ENCODE measurements around the gene MCRIP2. TPM values are rescaled to one million over a fixed set of nuclear protein-coding genes. Genes with fewer than 3 reads are reported as not detected.

The MCRIP2 gene
- total RNA-seq, 4 donors from 2014 or later: 17.3 to 35.6 (median 28.1) TPM

DNA sequence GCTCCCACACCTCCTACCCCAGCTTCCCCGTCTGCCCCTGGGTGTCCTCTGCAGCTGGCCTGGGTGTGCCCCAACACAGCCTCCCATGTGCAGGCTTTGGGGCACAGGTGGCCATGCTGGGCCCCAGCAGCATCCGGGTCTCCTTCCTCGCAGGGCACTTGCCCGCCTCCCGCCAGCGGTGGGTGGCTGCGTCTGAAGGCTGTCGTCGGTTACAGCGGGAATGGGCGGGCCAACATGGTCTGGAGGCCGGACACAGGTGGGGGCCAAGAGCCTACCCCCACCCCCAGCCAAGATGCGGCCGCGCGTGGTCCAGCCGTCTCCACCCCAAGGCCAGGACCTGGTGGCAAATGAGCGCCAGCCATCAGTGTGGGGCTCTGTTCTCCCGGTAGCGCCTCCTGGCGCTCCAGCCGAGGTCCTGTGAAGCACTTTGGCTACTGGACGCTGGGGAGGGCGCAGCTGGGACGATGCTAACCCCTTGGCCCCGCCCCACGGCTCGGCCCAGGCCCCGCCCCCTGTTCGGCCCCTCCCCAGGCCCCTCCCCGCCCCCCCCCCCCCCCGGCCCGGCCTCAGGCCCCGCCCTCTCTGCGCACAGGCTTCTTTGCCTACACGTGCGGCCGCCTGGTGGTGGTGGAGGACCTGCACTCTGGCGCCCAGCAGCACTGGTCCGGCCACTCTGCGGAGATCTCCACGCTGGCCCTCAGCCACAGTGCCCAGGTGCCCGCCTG lies 19.0 kb downstream of the MCRIP2 start:
- Histone ChIP-seq H3K4me3 (peak overlapping the region in 3 of 4 donors; percentile 25 to 59 (median 27)), H3K27ac (peak overlapping the region; percentile 49 to 88 (median 67)), H3K4me1 (peaks cover 10 to 18% (median 13%) of the 10 kb centered on the region in 3 donors), H3K27me3 (no peaks in the 10 kb centered on the region), H3K36me3 (peaks cover 0 to 44% (median 5%) of the 10 kb centered on the region in 3 donors), H3K9me3 (no peaks in the 10 kb centered on the region)
- intact Hi-C loops (cut with DNase I): loop anchor here (10.0 kb wide), 1 partner anchor 76 kb away; no protein-coding TSS in a partner anchor
- TF ChIP-seq, protein P1, sequence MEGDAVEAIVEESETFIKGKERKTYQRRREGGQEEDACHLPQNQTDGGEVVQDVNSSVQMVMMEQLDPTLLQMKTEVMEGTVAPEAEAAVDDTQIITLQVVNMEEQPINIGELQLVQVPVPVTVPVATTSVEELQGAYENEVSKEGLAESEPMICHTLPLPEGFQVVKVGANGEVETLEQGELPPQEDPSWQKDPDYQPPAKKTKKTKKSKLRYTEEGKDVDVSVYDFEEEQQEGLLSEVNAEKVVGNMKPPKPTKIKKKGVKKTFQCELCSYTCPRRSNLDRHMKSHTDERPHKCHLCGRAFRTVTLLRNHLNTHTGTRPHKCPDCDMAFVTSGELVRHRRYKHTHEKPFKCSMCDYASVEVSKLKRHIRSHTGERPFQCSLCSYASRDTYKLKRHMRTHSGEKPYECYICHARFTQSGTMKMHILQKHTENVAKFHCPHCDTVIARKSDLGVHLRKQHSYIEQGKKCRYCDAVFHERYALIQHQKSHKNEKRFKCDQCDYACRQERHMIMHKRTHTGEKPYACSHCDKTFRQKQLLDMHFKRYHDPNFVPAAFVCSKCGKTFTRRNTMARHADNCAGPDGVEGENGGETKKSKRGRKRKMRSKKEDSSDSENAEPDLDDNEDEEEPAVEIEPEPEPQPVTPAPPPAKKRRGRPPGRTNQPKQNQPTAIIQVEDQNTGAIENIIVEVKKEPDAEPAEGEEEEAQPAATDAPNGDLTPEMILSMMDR (IDR thresholded peaks at IDR 0.05): peak in 5 of 6 experiments; percentile 37 to 64 (median 54)
- peak in 1 of 4 donors; percentile 20 for TF ChIP-seq POLR2A (IDR thresholded peaks at IDR 0.05)
- WGBS, 2 donors: 39% methylated on average over 6 of the region's 43 CpGs; no CpG with 5 or more reads in 1 of the 2 donors
- DNase-seq: no peak

DNA sequence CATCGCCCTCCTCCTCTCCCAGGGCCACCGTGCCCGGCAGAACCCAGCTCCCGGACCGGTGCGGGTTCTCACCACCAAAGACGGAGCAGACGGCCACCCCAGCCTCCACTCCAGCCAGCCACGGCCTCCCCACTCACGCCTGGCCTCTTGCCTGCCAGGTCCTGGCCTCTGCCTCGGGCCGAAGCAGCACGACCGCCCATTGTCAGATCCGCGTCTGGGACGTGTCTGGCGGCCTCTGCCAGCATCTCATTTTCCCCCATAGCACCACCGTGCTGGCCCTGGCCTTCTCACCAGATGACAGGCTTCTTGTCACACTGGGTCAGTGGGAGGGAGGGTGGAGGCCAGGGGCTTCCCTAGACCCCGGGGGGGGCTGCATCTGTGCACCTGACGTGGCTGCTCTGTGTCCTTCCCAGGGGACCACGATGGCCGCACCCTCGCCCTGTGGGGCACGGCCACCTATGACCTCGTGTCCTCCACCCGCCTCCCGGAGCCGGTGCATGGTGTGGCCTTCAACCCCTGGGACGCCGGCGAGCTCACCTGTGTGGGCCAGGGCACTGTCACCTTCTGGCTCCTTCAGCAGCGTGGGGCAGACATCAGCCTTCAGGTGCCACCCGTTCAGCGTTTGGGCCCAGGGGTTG lies 19.7 kb downstream of the MCRIP2 start:
- 40 to 80% methylated on average over 3 to 14 of the region's 35 CpGs for WGBS, 2 donors
- peaks cover 10 to 18% (median 13%) of the 10 kb centered on the region in 3 donors for H3K4me1 ChIP-seq
- no peak for DNase-seq
- H3K9me3 ChIP-seq: no peaks in the 10 kb centered on the region
- intact Hi-C loops (cut with DNase I): loop anchor here (10.0 kb wide), 1 partner anchor 77 kb away; no protein-coding TSS in a partner anchor
- peak overlapping the region in 2 of 4 donors; percentile 25 to 59 for H3K4me3 ChIP-seq
- H3K27me3 ChIP-seq: no peaks in the 10 kb centered on the region
- no peak for TF ChIP-seq POLR2A (IDR thresholded peaks at IDR 0.05)
- TF ChIP-seq, protein P1 (IDR thresholded peaks at IDR 0.05): no peak
- peak overlapping the region; percentile 11 to 79 (median 62) for H3K27ac ChIP-seq
- peaks cover 0 to 37% (median 5%) of the 10 kb centered on the region in 3 donors for H3K36me3 ChIP-seq

DNA sequence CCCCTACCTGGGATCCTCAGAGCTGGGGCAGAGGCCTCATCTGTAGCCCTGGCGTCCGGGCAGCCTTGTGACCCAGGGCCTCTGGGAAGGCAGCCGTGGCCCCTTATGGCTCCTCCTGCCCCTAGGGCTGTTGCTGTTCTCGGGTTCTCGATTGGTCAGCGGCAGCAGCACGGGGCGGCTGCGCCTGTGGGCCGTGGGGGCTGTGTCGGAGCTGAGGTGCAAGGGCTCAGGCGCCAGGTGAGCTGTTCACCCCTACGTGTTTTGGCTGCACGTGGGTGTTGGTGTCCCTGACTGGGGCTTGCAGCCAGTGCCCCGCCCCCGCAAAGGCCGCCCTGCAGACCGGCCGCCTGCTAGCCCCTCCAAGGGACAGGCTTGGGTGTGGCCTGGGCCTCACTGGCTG lies 20.5 kb downstream of the MCRIP2 start:
- H3K4me1 ChIP-seq: peaks cover 11 to 23% (median 13%) of the 10 kb centered on the region in 3 donors
- no peaks in the 10 kb centered on the region for H3K9me3 ChIP-seq
- no peak for TF ChIP-seq POLR2A (IDR thresholded peaks at IDR 0.05)
- TF ChIP-seq, protein P1 (IDR thresholded peaks at IDR 0.05): no peak
- no peaks in the 10 kb centered on the region for H3K27me3 ChIP-seq
- peaks cover 0 to 29% (median 0%) of the 10 kb centered on the region in 3 donors for H3K36me3 ChIP-seq
- H3K27ac ChIP-seq: no peak overlapping the region
- intact Hi-C loops (cut with DNase I): loop anchor here (10.0 kb wide), 1 partner anchor 77 kb away; no protein-coding TSS in a partner anchor
- no peak for DNase-seq
- no peak overlapping the region for H3K4me3 ChIP-seq
- WGBS, 2 donors: no CpG with 5 or more reads among the region's 19 CpGs

DNA sequence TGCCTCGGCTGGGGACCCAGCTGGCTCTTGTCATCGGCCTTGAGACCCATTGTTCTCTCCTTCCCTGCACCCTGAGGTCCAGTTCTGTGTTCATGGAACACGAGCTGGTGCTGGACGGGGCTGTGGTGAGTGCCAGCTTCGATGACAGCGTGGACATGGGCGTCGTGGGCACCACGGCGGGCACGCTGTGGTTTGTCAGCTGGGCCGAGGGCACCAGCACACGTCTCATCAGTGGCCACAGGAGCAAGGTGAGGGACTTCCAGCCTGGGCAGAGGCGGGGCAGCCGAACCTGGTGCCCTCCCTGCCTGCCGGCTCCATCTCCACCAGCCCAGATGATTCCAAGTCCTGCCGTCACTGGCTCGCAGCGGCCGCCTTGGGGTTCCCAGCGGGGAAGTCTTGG lies 21.0 kb downstream of the MCRIP2 start:
- intact Hi-C loops (cut with DNase I): loop anchor here (10.0 kb wide), 1 partner anchor 78 kb away; no protein-coding TSS in a partner anchor
- DNase-seq: no peak
- no peaks in the 10 kb centered on the region for H3K9me3 ChIP-seq
- H3K4me1 ChIP-seq: peaks cover 16 to 28% (median 18%) of the 10 kb centered on the region in 3 donors
- no peak overlapping the region for H3K4me3 ChIP-seq
- no peaks in the 10 kb centered on the region for H3K27me3 ChIP-seq
- H3K27ac ChIP-seq: no peak overlapping the region
- TF ChIP-seq POLR2A (IDR thresholded peaks at IDR 0.05): no peak
- TF ChIP-seq, protein P1 (IDR thresholded peaks at IDR 0.05): no peak
- peaks cover 0 to 24% (median 0%) of the 10 kb centered on the region in 3 donors for H3K36me3 ChIP-seq
- 94 to 100% methylated on average over 1 to 18 of the region's 21 CpGs for WGBS, 2 donors

Data from esophagus squamous epithelium (tissue), 5 donors.